Upper lobe of left lung (tissue), 6 donors: ENCODE measurements around the gene RECK. TPM values are rescaled to one million over a fixed set of nuclear protein-coding genes. Genes with fewer than 3 reads are reported as not detected.
A peak's percentile ranks its signal among the peaks of the same experiment; 100 is the strongest.

Experiments
- ATAC-seq, 2 donors: fragments of 200-7000 bp; cut with Tn5 transposase; one replicate each; pipeline ENCODE4 v1.9.1; 2022; ENCODE audit warnings: mild to moderate bottlenecking in 2 of 2, moderate library complexity in 2 of 2; ENCODE audit not compliant: low FRiP score in 2 of 2
- DNase-seq, 2 donors: peaks; one replicate each; pipeline ENCODE4 v3.0.0-alpha.2; 2019 to 2020
- H3K27ac ChIP-seq, 4 donors: fragments of 200-600 bp; sonication (generic); one replicate each; pipeline ENCODE4 v1.5.1; 2016 to 2019
- H3K27me3 ChIP-seq, 4 donors: fragments of 200-600 bp; sonication (generic); one replicate each; pipeline ENCODE4 v1.5.1; 2017 to 2019
- H3K36me3 ChIP-seq, 4 donors: fragments of 200-600 bp; sonication (generic); one replicate each; pipeline ENCODE4 v1.5.1; 2016 to 2019
- H3K4me1 ChIP-seq, 4 donors: fragments of 200-600 bp; sonication (generic); one replicate each; pipeline ENCODE4 v1.5.1; 2018 to 2019
- H3K4me3 ChIP-seq, 4 donors: fragments of 200-600 bp; sonication (generic); one replicate each; pipeline ENCODE4 v1.5.1; 2017 to 2019; ENCODE audit warnings: mild to moderate bottlenecking in 2 of 4, moderate library complexity in 1 of 4
- H3K9me3 ChIP-seq, 4 donors: fragments of 200-600 bp; sonication (generic); one replicate each; pipeline ENCODE4 v1.5.1; 2018 to 2019
- CTCF ChIP-seq, 6 experiments: fragments of 450-650 bp in 4 of 6; fragments of 200-600 bp in 2 of 6; sonication (generic) in 2 of 6; IDR thresholded peaks; one replicate each; pipeline ENCODE4 v1.5.1; 2016 to 2019; ENCODE audit warnings: antibody characterized with exemption in 6 of 6
- EP300 ChIP-seq, 4 donors: sonication (generic); formaldehyde crosslinking; IDR thresholded peaks; one replicate each; pipeline ENCODE4 v1.5.1; 2017; ENCODE audit warnings: antibody characterized with exemption in 4 of 4, control low read depth in 2 of 4
- POLR2A ChIP-seq, 4 donors: fragments of 450-650 bp; IDR thresholded peaks; one replicate each; pipeline ENCODE4 v1.5.1; 2016 to 2017; ENCODE audit warnings: antibody characterized with exemption in 4 of 4, mild to moderate bottlenecking in 2 of 4
- POLR2AphosphoS5 ChIP-seq, 2 donors: sonication (generic); formaldehyde crosslinking; IDR thresholded peaks; one replicate each; pipeline ENCODE4 v1.5.1; 2017; ENCODE audit warnings: antibody characterized with exemption in 2 of 2
- WGBS, 2 donors: methylation state at CpG; one replicate each; pipeline ENCODE4 v1.1.5; 2017 to 2018; 5-methylcytosine and 5-hydroxymethylcytosine counted together
- total RNA-seq, 6 donors: library from RNA; depleted of rRNA in 4 of 6; stranded (reverse); fragments of >200 nt in 4 of 6; gene quantifications; one replicate each; pipeline versions ENCODE4 v1.1.0 to v1.2.1, GENCODE V29; 2016 to 2021
- donor health status: DM: no; HTN: no; CAD: no; lungs with moderate emphysema.
- donor health status: DM: no; HTN: yes; CAD: no; lungs with severe emphysema.

RECK gene
- total RNA-seq, 6 donors from 2014 or later: 8.4 to 17.6 (median 11.0) TPM

GRCh38 chr9:36138496-36138895, 101.8 kb downstream of the RECK start:
- TF ChIP-seq EP300 (IDR thresholded peaks at IDR 0.05) (no peak), CTCF (IDR thresholded peaks at IDR 0.05) (no peak), POLR2A (IDR thresholded peaks at IDR 0.05) (no peak), POLR2AphosphoS5 (IDR thresholded peaks at IDR 0.05) (no peak)
- Histone ChIP-seq H3K4me3 (peak overlapping the region in 1 of 4 donors; percentile 94), H3K27me3 (no peaks in the 10 kb centered on the region), H3K4me1 (peaks cover 50 to 76% (median 54%) of the 10 kb centered on the region in 4 donors), H3K36me3 (no peaks in the 10 kb centered on the region), H3K9me3 (no peaks in the 10 kb centered on the region), H3K27ac (peak overlapping the region in 1 of 4 donors; percentile 94)
- DNase-seq (peak in 1 of 2 donors; percentile 20), ATAC-seq (no peak)
- WGBS, 2 donors: 96% methylated on average over 10 of the region's 10 CpGs

GRCh38 chr9:36138901-36139300, 102.2 kb downstream of the RECK start:
- H3K9me3 ChIP-seq: no peaks in the 10 kb centered on the region
- H3K4me1 ChIP-seq: peaks cover 51 to 80% (median 58%) of the 10 kb centered on the region in 4 donors
- WGBS, 2 donors: 95% methylated on average over 5 of the region's 5 CpGs
- no peaks in the 10 kb centered on the region for H3K36me3 ChIP-seq
- ATAC-seq: no peak
- peak overlapping the region in 1 of 4 donors; percentile 94 for H3K4me3 ChIP-seq
- TF ChIP-seq POLR2AphosphoS5 (IDR thresholded peaks at IDR 0.05) (no peak), POLR2A (IDR thresholded peaks at IDR 0.05) (no peak), CTCF (IDR thresholded peaks at IDR 0.05) (no peak), EP300 (IDR thresholded peaks at IDR 0.05) (no peak)
- DNase-seq: no peak
- no peaks in the 10 kb centered on the region for H3K27me3 ChIP-seq
- peak overlapping the region in 1 of 4 donors; percentile 94 for H3K27ac ChIP-seq

- Histone ChIP-seq H3K27ac (peak overlapping the region; percentile 58 to 94 (median 74)), H3K36me3 (no peaks in the 10 kb centered on the region), H3K4me3 (no peak overlapping the region), H3K9me3 (no peaks in the 10 kb centered on the region), H3K27me3 (no peaks in the 10 kb centered on the region), H3K4me1 (peaks cover 62 to 95% (median 71%) of the 10 kb centered on the region in 4 donors)
- WGBS, 2 donors: 63 to 79% methylated on average over 11 of the region's 11 CpGs
- ATAC-seq (peak in 1 of 2 donors; percentile 19), DNase-seq (peak in 1 of 2 donors; percentile 50)
- TF ChIP-seq EP300 (IDR thresholded peaks at IDR 0.05): no peak
- TF ChIP-seq POLR2A (IDR thresholded peaks at IDR 0.05): peak in 1 of 4 donors; percentile 7
- peak; percentile 35 to 87 for TF ChIP-seq POLR2AphosphoS5 (IDR thresholded peaks at IDR 0.05)
- TF ChIP-seq CTCF (IDR thresholded peaks at IDR 0.05): no peak
Observed at GRCh38 chr9:36140086-36141084, 103.7 kb downstream of the RECK start.

GRCh38 chr9:36141288-36141687, 104.6 kb downstream of the RECK start:
- Histone ChIP-seq H3K9me3 (peaks cover 0 to 3% (median 0%) of the 10 kb centered on the region in 4 donors), H3K27me3 (no peaks in the 10 kb centered on the region), H3K27ac (peak overlapping the region; percentile 39 to 94 (median 78)), H3K4me1 (peaks cover 55 to 87% (median 66%) of the 10 kb centered on the region in 4 donors), H3K4me3 (no peak overlapping the region), H3K36me3 (no peaks in the 10 kb centered on the region)
- WGBS, 2 donors: 62 to 77% methylated on average over 4 of the region's 4 CpGs
- TF ChIP-seq EP300 (IDR thresholded peaks at IDR 0.05) (no peak), CTCF (IDR thresholded peaks at IDR 0.05) (peak in 1 of 6 experiments; percentile 15)
- ATAC-seq: no peak
- DNase-seq: no peak
